GM19240 (cell line): ENCODE data around the gene CHAT.
"Not testable (repeated sequence)": the region's sequence is repeated elsewhere in the genome, so short reads cannot be mapped to it uniquely, and the experiment has no call there.

Experiments used
- DNase-seq: peaks from one replicate; pipeline ENCODE4 v3.0.0; 2011; ENCODE audit warnings: low spot score; ENCODE audit not compliant: insufficient read length

CHAT gene

GRCh38 chr10:49651917-49652316, 38.1 kb downstream of the CHAT start:
- DNase-seq = no peak

GRCh38 chr10:49652421-49653272, 38.8 kb downstream of the CHAT start:
- DNase-seq = no peak

DNA sequence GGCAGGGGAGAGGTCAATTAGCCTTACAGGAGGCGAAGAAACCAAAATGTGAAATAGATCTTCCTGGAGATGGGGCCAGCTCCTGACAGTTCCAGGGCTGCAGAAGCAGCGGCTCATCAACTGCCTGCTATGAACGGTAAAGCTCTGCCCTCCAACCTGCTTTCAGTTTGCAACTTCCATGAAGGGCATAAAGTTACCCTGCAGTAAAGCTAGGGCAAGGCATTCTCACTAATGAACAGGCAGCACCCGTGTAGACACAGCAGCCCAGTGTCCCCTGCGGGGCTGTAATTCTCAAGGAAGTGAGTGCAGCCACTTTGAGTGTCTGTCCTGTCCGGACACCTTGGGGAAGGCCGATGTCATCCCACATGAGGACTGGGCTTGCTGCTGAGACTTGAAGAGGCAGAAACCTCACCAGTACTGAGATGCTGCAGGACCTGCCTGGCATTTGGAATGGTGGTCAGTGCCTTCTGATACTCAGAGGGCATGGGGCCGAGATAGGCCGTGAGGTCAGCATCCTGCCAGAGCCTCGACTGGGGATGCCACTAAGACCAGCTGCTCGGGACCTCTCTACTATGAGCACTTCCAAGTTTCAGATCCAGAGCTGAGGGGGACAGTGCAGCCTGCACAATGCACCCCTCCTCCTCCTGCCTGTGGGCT, 39.6 kb downstream of the CHAT start:
- DNase-seq = no peak

DNA sequence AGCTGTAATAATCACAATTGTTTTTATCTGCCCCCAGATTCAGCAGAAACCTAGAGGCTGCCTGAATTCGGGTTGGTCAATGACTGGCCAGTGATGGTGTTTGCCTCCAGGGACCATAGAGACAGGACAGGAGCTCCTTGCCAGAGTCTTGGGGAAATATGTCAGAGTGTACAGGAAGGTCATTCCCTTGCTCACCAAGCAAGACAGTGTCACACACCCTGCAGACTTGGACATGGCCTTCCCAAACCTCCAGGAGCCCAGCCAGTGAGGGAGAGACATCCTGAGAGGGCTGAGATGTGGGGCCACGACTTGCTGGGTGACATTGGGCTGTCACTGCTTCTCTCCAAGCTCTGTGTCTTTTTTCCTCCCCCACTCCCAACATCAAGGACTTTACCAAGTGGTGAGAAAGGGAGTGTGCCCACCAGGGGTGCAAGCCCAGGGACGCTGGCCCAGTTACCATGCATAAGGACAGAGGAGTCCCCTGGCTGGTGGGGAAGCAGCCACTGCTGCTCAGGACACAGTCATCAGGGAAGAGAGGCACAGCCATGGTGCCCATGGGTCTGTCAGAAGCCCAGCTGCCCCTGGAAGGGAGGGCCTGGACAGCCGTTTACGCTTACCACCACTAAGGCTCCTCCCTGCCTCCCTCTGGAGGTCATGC, 40.3 kb downstream of the CHAT start:
- DNase-seq = no peak

DNA sequence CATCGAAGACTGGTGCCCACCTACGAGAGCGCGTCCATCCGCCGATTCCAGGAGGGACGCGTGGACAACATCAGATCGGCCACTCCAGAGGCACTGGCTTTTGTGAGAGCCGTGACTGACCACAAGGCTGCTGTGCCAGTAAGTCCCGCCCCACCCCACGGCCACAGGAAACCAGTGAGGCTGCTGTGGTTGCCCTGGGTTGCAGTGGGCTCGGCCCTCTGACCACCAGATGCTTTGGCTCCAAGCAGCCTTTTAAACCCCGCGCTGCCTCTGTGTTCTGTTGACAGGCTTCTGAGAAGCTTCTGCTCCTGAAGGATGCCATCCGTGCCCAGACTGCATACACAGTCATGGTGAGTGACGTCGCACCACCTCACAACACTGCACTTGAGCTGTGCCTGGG, 41.3 kb downstream of the CHAT start:
- no peak for DNase-seq

DNA sequence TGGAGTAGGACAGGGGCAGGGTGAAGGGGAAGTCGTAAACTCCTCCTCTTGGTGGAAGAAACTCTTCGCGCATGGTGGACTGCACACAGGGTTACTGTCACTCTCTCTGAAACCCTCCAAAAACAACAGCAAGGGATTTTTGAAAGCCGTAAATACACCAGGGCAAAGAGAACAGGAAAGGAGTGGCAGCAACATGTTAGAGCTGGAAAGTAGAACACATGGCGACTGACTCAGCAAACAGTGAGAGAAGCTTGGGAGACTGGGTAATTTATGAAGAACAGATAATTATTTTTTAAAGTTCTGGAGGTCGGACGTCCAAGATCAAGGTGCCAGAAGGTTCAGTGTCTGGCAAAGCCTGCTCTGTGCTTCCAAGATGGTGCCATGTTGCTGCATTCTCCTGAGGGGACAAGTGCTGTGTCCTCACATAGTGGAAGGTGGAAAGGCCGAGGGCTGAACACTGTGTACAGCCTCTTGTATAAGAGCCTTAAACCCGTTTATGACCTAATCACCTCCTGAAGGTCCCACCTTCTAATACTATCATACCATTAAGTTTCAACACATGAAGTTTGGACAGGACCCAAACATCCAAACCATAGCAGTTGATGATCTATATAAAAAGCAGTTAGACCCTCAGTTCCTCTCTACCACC, 43.1 kb downstream of the CHAT start:
- no peak for DNase-seq

DNA sequence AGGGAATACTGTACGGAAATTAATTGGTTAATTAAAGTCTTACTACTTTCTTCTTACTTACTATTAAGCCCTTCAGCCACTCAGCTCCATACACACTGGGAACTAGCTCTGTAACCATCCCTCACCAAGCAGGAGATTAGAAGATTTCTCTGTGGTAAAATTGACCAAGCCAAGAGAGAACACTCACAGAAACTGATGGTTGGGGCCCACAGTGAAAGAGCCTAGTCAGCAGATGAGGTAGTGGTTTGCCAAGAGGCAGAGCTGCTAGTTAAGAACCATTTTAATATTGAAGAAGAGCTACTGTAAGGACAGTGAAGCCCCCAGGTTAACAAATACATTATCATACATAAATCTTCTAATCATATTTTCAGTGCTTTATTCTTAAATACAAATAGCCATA, 43.8 kb downstream of the CHAT start:
- DNase-seq = no peak

GRCh38 chr10:49661140-49661856, 47.5 kb downstream of the CHAT start:
- DNase-seq = no peak

DNA sequence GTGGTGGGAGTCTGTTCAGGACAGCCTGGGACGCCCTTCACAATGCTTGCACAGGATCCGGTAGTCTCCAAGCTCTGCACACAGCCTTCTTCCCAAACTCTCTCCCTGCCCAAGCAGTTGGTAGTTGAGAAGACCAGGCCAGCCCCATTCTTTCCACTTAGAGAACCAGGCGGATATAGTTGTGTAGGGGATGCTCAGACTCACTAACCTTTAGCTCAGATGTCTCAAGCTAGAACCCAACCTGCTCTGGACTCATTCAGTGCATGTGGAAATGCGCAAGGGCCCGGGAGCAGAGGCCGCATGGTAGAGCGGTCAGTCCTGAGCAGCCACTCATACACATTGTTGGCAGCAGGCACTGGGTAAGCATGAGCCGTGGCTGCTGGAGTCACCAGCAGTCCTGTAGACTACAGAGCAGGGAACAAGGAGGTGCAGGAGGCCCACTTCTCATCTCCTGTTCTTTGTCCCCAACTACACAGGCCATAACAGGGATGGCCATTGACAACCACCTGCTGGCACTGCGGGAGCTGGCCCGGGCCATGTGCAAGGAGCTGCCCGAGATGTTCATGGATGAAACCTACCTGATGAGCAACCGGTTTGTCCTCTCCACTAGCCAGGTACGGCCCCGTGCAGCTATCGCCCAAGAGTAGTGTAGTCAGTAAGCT, 48.5 kb downstream of the CHAT start:
- DNase-seq = no peak

- DNase-seq = no peak
Observed at GRCh38 chr10:49663596-49663995, 49.8 kb downstream of the CHAT start.

GRCh38 chr10:49664006-49664841, 50.4 kb downstream of the CHAT start:
- no peak for DNase-seq

DNA sequence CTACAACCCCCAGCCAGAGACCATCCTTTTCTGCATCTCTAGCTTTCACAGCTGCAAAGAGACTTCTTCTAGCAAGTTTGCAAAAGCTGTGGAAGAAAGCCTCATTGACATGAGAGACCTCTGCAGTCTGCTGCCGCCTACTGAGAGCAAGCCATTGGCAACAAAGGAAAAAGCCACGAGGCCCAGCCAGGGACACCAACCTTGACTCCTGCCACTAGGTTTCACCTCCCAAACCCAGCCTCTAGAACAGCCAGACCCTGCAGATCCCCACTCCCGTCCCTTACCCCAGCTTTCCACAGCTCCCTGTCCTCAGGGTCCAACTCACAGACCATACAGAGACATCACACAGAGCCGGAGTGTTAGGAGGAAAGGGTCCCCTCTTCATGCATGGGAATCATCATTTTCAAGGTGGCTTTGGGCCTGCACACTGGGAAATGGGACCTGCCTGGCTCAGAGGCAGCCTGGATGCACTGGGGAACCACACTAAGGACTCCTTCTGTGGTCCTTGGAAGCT, 51.1 kb downstream of the CHAT start:
- DNase-seq = no peak

DNA sequence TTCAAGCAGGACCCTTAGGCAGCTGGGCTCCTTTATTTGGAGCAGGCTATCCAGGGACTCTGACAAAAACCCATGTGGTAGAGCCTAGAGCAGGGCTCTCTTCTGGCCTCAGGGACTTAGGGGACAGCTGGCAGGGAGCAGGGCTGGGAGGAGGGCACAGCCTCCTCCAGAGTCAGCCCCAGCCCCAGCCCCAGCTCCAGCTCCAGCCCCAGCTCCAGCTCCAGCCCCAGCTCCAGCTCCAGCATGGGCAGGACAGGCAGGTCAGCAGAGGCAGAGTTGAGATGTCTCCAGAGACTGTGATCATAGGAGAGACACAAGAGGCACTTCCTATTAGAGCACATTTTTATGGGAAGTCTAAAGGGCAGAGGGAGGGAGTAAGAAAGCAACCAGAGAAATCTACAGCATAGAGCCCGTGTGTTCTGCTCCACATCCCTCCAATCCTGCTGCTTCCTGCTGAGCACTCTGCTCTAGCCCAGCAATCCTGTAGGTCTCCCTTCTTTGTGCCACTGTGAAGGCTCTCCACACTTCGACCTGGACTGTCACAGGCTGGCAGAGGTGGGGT, 52.3 kb downstream of the CHAT start:
- DNase-seq = no peak

- DNase-seq = no peak
Observed at GRCh38 chr10:49666685-49667084, 52.8 kb downstream of the CHAT start.

DNA sequence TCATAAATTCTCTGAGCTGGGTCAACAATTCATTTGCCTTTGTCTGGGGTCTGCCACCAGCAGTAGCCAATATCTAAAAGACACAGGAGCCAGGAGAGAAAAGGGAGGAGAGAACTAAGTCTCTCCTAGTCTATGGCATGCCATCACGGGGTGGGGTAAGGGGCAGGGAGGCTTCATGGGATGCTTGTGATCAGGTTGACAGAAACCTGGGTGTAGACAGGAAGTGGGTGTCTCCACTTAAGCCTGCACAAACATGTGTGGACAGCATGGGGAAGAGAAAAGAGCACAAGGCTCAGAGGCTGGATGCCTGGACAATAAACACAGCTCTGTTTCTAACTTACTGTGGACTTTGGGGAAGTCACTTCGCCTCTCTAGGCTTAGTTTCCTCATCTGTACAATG, 54.2 kb downstream of the CHAT start:
- no peak for DNase-seq

DNA sequence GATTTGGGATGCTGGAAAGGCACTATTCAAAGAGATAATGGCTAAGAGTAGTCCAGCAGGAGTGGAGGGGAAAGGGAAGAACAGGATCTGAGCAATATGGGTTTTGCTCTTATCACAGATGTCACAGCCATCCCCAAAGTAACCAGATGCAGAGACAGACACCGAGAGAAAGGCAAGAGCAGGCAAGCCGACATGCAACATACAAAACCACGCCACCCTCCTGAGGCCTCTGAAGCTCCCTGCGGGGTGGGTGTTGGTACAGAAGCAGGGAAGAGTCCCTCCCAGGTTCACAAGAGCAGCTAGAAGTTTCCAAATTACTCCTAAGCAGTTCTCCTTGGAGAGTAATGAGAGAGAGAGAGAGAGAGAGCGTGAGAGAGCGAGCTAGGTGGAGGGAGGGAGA, 54.8 kb downstream of the CHAT start:
- no peak for DNase-seq

DNA sequence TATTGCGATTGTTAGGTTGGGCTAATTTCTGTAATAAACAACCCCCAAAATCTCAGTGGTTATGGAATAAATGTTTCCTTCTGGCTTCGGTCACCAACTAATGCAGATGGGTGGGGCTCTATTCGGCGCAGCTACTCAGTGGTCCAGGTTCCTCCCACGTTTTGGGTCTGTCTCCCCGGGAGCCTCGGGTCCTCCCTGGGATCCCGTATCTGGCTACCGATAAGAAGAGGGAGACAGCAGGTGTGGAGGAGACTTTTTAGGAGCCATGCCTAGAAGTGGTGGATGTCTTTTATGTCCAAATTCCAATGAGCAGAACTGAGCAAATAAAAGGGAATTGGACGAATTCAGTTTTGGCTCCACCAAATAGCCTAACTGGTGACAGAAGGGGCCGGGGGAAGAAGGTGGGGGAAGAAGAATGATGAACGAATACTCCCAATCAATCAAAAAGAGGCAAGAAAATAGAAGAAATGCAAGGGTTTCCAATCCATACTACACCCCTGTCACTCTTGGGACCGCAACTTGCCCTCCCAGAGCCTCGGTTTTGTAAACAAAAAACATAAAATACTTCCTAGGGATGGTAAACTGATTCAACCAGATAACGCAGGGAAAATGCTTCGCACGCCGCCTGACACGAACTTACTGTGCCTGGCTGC, 65.1 kb downstream of the CHAT start:
- DNase-seq = no peak

GRCh38 chr10:49679480-49679893, 65.7 kb downstream of the CHAT start, which contains the start of gene C10orf53:
TSS of gene C10orf53 (plus strand) at chr10:49679651. CDS start at chr10:49679698, 47 bp downstream.
- peak; percentile 7 for DNase-seq

DNA sequence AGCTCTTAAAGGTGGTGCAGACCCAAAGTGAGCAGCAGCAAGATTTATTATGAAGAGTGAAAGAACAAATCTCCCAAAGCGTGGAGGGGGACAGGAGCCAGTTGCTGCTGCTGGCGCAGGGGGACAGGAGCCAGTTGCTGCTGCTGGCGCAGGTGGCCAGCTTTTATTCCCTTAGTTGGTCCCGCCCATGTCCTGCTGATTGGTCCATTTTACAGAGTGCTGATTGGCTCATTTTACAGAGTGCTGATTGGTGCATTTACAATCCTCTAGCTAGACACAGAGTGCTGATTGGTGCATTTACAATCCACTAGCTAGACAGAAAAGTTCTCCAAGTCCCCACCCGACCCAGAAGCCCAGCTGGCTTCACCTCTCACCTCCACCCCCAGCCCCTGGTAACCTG, 68.6 kb downstream of the CHAT start:
- not testable (repeated sequence) for DNase-seq
